Liver (tissue), 9 donors: Measurements from ENCODE around the gene ZNF775. TPM values are rescaled to one million over a fixed set of nuclear protein-coding genes. Genes with fewer than 3 reads are reported as not detected.

Experiments used
- DNase-seq: peaks from one replicate; pipeline ENCODE4 v3.0.0-alpha.2; 2017; ENCODE audit warnings: low spot score
- H3K27ac ChIP-seq, 2 donors: one replicate each; pipeline ENCODE4 v1.7.0; 2013; ENCODE audit warnings: inconsistent platforms in 2 of 2, low read length in 2 of 2, control low read depth in 1 of 2, low read depth in 1 of 2, mild to moderate bottlenecking in 1 of 2
- H3K27me3 ChIP-seq, 4 donors: one replicate each; pipeline versions ENCODE4 v1.6.1 to v1.7.0; 2013; ENCODE audit warnings: low read length in 3 of 4, inconsistent platforms in 1 of 4, mild to moderate bottlenecking in 1 of 4, moderate library complexity in 1 of 4; ENCODE audit not compliant: control insufficient read depth in 4 of 4, insufficient read depth in 4 of 4
- H3K36me3 ChIP-seq, 4 donors: one replicate each; pipeline versions ENCODE4 v1.6.1 to v1.7.0; 2013; ENCODE audit warnings: low read length in 3 of 4, mild to moderate bottlenecking in 3 of 4, low read depth in 1 of 4, moderate library complexity in 1 of 4; ENCODE audit not compliant: control insufficient read depth in 4 of 4, insufficient read depth in 3 of 4
- H3K4me1 ChIP-seq, 4 donors: one replicate each; pipeline versions ENCODE4 v1.6.1 to v1.7.0; 2013; ENCODE audit warnings: low read length in 3 of 4, mild to moderate bottlenecking in 3 of 4, moderate library complexity in 1 of 4; ENCODE audit not compliant: control insufficient read depth in 4 of 4, insufficient read depth in 4 of 4
- H3K4me3 ChIP-seq, 3 donors: one replicate each; pipeline versions ENCODE4 v1.6.1 to v1.7.0; 2013; ENCODE audit warnings: low read length in 3 of 3, control low read depth in 1 of 3, low read depth in 1 of 3, mild to moderate bottlenecking in 1 of 3
- H3K9ac ChIP-seq, 2 donors: one replicate each; pipeline ENCODE4 v1.7.0; 2013; ENCODE audit warnings: low read length in 2 of 2, mild to moderate bottlenecking in 2 of 2, moderate library complexity in 2 of 2, control low read depth in 1 of 2, low read depth in 1 of 2
- H3K9me3 ChIP-seq, 4 donors: one replicate each; pipeline versions ENCODE4 v1.6.1 to v1.7.0; 2013; ENCODE audit warnings: low read length in 3 of 4; ENCODE audit not compliant: control insufficient read depth in 4 of 4
- CTCF ChIP-seq: fragments of 150-350 bp; IDR thresholded peaks from 2 replicates; pipeline ENCODE4 v1.5.1; 2017; ENCODE audit warnings: improper control_type of control experiment, low read depth, low read length; ENCODE audit not compliant: missing input control
- EGR1 ChIP-seq, 2 donors: IDR thresholded peaks; 2 replicates each; pipeline ENCODE4 v1.6.1; 2016 to 2018; ENCODE audit warnings: antibody characterized with exemption in 2 of 2, low read depth in 2 of 2
- FOXA1 ChIP-seq: IDR thresholded peaks from 2 replicates; pipeline ENCODE4 v1.6.1; 2016; ENCODE audit warnings: antibody characterized with exemption
- GABPA ChIP-seq, 2 donors: IDR thresholded peaks in 1 of 2; conservative IDR thresholded peaks in 1 of 2; 2 replicates each; pipeline ENCODE4 v1.6.1; 2016; ENCODE audit warnings: antibody characterized with exemption in 2 of 2, mild to moderate bottlenecking in 1 of 2, moderate library complexity in 1 of 2
- HNF4A ChIP-seq, 2 donors: conservative IDR thresholded peaks; 2 replicates each; pipeline ENCODE4 v1.6.1; 2016; ENCODE audit warnings: antibody characterized with exemption in 2 of 2, mild to moderate bottlenecking in 2 of 2
- HNF4G ChIP-seq: IDR thresholded peaks from 2 replicates; pipeline ENCODE4 v1.6.1; 2016; ENCODE audit warnings: antibody characterized with exemption
- JUND ChIP-seq, 2 donors: IDR thresholded peaks; 2 replicates each; pipeline ENCODE4 v1.6.1; 2016; ENCODE audit warnings: antibody characterized with exemption in 2 of 2
- NR2F2 ChIP-seq: IDR thresholded peaks from 2 replicates; pipeline ENCODE4 v1.6.1; 2016; ENCODE audit warnings: antibody characterized with exemption
- RAD21 ChIP-seq, 2 donors: IDR thresholded peaks; 2 replicates each; pipeline ENCODE4 v1.6.1; 2016; ENCODE audit warnings: antibody characterized with exemption in 2 of 2, mild to moderate bottlenecking in 2 of 2
- SP1 ChIP-seq: IDR thresholded peaks from 2 replicates; pipeline ENCODE4 v1.6.1; 2018; ENCODE audit warnings: antibody characterized with exemption, mild to moderate bottlenecking
- TAF1 ChIP-seq: conservative IDR thresholded peaks from 2 replicates; pipeline ENCODE4 v1.6.1; 2016; ENCODE audit warnings: antibody characterized with exemption, mild to moderate bottlenecking
- YY1 ChIP-seq: IDR thresholded peaks from 2 replicates; pipeline ENCODE4 v1.6.1; 2016; ENCODE audit warnings: antibody characterized with exemption, mild to moderate bottlenecking
- ZBTB33 ChIP-seq: IDR thresholded peaks from 2 replicates; pipeline ENCODE4 v1.6.1; 2016; ENCODE audit warnings: antibody characterized with exemption
- WGBS: extraction: QIAGEN DNeasy Blood & Tissue Kit; methylation state at CpG from one replicate; pipeline ENCODE4 v1.1.7; 2013; 5-methylcytosine and 5-hydroxymethylcytosine counted together
- polyA plus RNA-seq, 2 donors: library from polyadenylated mRNA; stranded (reverse) in 1 of 2; unstranded in 1 of 2; fragments of 200-250 nt in 1 of 2; fragments of >200 nt in 1 of 2; fragmentation: Nextera tagmentation in 1 of 2; extraction: Ambion mirVana in 1 of 2; gene quantifications; one replicate each; pipeline versions ENCODE4 v1.2.1 to v1.2.3, GENCODE V29; 2013 to 2015
- total RNA-seq, 2 donors: library from RNA; depleted of rRNA; stranded (reverse); fragments of >200 nt; gene quantifications; one replicate each; pipeline ENCODE4 v1.2.3, GENCODE V29; 2014
- TF ChIP-seq, protein P1 (sequence below): IDR thresholded peaks from 2 replicates; pipeline ENCODE4 v1.6.1; 2016; ENCODE audit warnings: antibody characterized with exemption
- TF ChIP-seq, protein P2 (sequence below): IDR thresholded peaks from 2 replicates; pipeline ENCODE4 v1.6.1; 2016; ENCODE audit warnings: antibody characterized with exemption, mild to moderate bottlenecking
- donor health status: healthy.
- donor health status: healthy.
- donor health status: healthy.
- donor health status: healthy.
- donor health status: healthy.

ZNF775 gene
- total and polyA plus RNA-seq, 4 donors, result 0.08 to 3.1 (median 0.52) TPM

- TF ChIP-seq CTCF (no peak), FOXA1 (no peak), HNF4G (no peak), TAF1 (no peak), NR2F2 (no peak)
These were observed 34.8 kb upstream of the ZNF775 start (continued) for GRCh38 chr7:150344299-150344698.

GRCh38 chr7:150345012-150345411, 34.1 kb upstream of the ZNF775 start:
- DNase-seq, result no peak
- Histone ChIP-seq H3K27me3 (no peaks in the 10 kb centered on the region), H3K36me3 (peaks cover 0 to 2% (median 0%) of the 10 kb centered on the region in 4 donors), H3K4me1 (peaks cover 4 to 26% (median 23%) of the 10 kb centered on the region in 4 donors), H3K27ac (no peak overlapping the region), H3K9ac (no peak overlapping the region), H3K4me3 (no peak overlapping the region), H3K9me3 (no peaks in the 10 kb centered on the region)
- 97% methylated on average over 1 of the region's 1 CpG for WGBS
- TF ChIP-seq CTCF, result no peak

GRCh38 chr7:150346922-150347321, 32.2 kb upstream of the ZNF775 start:
- Histone ChIP-seq H3K9ac (no peak overlapping the region), H3K4me3 (no peak overlapping the region), H3K27me3 (no peaks in the 10 kb centered on the region), H3K9me3 (no peaks in the 10 kb centered on the region), H3K36me3 (peaks cover 0 to 2% (median 0%) of the 10 kb centered on the region in 4 donors), H3K27ac (no peak overlapping the region), H3K4me1 (peaks cover 4 to 20% (median 20%) of the 10 kb centered on the region in 4 donors)
- TF ChIP-seq FOXA1, result no peak
- TF ChIP-seq RAD21 (IDR thresholded peaks at IDR 0.05), result no peak
- no peak for TF ChIP-seq TAF1
- no peak for TF ChIP-seq YY1
- no peak for TF ChIP-seq HNF4G
- no peak for TF ChIP-seq SP1
- no peak for DNase-seq
- 93% methylated on average over 5 of the region's 5 CpGs for WGBS

DNA sequence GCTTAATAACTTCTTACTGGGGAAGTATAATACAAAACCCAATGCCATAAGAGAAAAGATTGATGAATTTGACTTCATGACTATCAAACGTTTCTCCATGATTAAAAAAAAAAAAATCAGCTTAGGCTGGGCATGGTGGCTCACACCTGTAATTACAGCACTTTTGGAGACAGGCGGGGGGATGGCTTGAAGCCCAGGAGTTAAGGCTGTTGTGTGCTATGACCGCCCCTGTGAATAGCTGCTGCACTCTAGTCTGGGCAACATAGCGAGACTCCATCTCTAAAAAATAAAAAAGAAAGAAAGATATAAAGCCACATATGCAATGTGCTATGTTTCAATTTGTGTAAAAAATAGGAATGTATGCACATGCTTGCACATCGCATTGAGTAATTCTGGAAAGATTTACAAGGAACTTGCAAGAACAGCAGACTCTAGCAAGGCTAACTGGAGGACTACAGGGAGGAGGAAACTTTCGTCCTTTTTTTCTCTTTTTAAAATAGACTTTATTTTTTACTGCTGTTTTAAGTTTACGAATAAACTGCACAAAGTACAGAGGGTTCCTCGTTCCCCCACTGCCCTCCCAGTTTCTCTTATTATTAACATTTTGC, 27.4 kb upstream of the ZNF775 start:
- no peak for DNase-seq
- no peak overlapping the region for H3K9ac ChIP-seq
- H3K27me3 ChIP-seq, result no peaks in the 10 kb centered on the region
- peaks cover 0 to 28% (median 19%) of the 10 kb centered on the region in 4 donors for H3K4me1 ChIP-seq
- no peaks in the 10 kb centered on the region for H3K9me3 ChIP-seq
- WGBS, result 74% methylated on average over 8 of the region's 8 CpGs
- no peak overlapping the region for H3K27ac ChIP-seq
- no peak overlapping the region for H3K4me3 ChIP-seq
- H3K36me3 ChIP-seq, result peaks cover 0 to 2% (median 0%) of the 10 kb centered on the region in 4 donors
- TF ChIP-seq EGR1 (IDR thresholded peaks at IDR 0.05; ENCODE audit: low read depth in 2 of 2) (no peak), ZBTB33 (no peak), TAF1 (no peak), GABPA (IDR thresholded peaks at IDR 0.05 in 1 of 2, conservative IDR thresholded peaks at IDR 0.05 in 1 of 2) (no peak), JUND (IDR thresholded peaks at IDR 0.05) (no peak), NR2F2 (no peak), HNF4A (conservative IDR thresholded peaks at IDR 0.05) (no peak), FOXA1 (no peak)
- TF ChIP-seq, protein P1, sequence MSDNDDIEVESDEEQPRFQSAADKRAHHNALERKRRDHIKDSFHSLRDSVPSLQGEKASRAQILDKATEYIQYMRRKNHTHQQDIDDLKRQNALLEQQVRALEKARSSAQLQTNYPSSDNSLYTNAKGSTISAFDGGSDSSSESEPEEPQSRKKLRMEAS, result no peak
- TF ChIP-seq, protein P2, sequence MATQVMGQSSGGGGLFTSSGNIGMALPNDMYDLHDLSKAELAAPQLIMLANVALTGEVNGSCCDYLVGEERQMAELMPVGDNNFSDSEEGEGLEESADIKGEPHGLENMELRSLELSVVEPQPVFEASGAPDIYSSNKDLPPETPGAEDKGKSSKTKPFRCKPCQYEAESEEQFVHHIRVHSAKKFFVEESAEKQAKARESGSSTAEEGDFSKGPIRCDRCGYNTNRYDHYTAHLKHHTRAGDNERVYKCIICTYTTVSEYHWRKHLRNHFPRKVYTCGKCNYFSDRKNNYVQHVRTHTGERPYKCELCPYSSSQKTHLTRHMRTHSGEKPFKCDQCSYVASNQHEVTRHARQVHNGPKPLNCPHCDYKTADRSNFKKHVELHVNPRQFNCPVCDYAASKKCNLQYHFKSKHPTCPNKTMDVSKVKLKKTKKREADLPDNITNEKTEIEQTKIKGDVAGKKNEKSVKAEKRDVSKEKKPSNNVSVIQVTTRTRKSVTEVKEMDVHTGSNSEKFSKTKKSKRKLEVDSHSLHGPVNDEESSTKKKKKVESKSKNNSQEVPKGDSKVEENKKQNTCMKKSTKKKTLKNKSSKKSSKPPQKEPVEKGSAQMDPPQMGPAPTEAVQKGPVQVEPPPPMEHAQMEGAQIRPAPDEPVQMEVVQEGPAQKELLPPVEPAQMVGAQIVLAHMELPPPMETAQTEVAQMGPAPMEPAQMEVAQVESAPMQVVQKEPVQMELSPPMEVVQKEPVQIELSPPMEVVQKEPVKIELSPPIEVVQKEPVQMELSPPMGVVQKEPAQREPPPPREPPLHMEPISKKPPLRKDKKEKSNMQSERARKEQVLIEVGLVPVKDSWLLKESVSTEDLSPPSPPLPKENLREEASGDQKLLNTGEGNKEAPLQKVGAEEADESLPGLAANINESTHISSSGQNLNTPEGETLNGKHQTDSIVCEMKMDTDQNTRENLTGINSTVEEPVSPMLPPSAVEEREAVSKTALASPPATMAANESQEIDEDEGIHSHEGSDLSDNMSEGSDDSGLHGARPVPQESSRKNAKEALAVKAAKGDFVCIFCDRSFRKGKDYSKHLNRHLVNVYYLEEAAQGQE, result no peak
